ENCODE results near the gene GUCY2F.

The GUCY2F gene

DNA sequence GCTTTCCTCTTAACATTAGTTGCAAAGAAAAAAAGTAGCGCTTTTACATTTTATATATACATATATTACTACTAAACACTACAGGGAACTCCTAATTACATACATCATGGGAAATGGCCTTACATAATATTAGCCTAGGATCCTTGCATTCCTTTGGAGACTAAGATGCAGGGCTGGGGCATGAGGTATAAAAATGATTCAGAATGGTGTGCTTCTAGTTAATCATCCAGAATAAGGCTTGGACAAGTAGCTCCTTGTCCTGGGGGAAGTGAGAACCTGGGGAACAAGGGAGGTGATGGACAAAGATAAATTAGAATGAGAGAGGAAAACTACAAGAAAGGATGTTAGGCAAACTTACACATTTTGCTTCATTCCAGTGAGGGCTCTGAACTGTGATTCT is 3.0 kb upstream of the GUCY2F start:
- Histone ChIP-seq H4K20me1 (ENCODE audit: low read depth, low read length) (no peaks in the 10 kb centered on the region), H3K9me2 (replicated peaks; ENCODE audit: insufficient read depth, low read length) (no peaks in the 10 kb centered on the region), H3K4me2 (ENCODE audit: low read depth, low read length, poor library complexity, severe bottlenecking) (no peak overlapping the region), H3K79me2 (ENCODE audit: insufficient read depth, low read length) (no peaks in the 10 kb centered on the region), H3K4me3 (ENCODE audit: insufficient read depth, low read length, poor library complexity, severe bottlenecking) (no peak overlapping the region), H3F3A (ENCODE audit: insufficient read depth) (no peaks in the 10 kb centered on the region), H2AFZ (ENCODE audit: low read depth, low read length, severe bottlenecking) (no peak overlapping the region), H3K36me3 (ENCODE audit: low read length) (no peaks in the 10 kb centered on the region), H3K27me3 (ENCODE audit: low read length) (no peaks in the 10 kb centered on the region), H3K9ac (ENCODE audit: low read length) (no peak overlapping the region), H3K27ac (ENCODE audit: low read depth, low read length) (no peak overlapping the region), H3K9me3 (ENCODE audit: insufficient read depth, low read length) (no peaks in the 10 kb centered on the region)
- TF ChIP-seq, protein P1, sequence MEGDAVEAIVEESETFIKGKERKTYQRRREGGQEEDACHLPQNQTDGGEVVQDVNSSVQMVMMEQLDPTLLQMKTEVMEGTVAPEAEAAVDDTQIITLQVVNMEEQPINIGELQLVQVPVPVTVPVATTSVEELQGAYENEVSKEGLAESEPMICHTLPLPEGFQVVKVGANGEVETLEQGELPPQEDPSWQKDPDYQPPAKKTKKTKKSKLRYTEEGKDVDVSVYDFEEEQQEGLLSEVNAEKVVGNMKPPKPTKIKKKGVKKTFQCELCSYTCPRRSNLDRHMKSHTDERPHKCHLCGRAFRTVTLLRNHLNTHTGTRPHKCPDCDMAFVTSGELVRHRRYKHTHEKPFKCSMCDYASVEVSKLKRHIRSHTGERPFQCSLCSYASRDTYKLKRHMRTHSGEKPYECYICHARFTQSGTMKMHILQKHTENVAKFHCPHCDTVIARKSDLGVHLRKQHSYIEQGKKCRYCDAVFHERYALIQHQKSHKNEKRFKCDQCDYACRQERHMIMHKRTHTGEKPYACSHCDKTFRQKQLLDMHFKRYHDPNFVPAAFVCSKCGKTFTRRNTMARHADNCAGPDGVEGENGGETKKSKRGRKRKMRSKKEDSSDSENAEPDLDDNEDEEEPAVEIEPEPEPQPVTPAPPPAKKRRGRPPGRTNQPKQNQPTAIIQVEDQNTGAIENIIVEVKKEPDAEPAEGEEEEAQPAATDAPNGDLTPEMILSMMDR (IDR thresholded peaks at IDR 0.05; ENCODE audit: insufficient read depth, low read length, poor library complexity, severe bottlenecking): no peak
- TF ChIP-seq EZH2phosphoT487 (conservative IDR thresholded peaks at IDR 0.05; ENCODE audit: low read length): no peak

DNA sequence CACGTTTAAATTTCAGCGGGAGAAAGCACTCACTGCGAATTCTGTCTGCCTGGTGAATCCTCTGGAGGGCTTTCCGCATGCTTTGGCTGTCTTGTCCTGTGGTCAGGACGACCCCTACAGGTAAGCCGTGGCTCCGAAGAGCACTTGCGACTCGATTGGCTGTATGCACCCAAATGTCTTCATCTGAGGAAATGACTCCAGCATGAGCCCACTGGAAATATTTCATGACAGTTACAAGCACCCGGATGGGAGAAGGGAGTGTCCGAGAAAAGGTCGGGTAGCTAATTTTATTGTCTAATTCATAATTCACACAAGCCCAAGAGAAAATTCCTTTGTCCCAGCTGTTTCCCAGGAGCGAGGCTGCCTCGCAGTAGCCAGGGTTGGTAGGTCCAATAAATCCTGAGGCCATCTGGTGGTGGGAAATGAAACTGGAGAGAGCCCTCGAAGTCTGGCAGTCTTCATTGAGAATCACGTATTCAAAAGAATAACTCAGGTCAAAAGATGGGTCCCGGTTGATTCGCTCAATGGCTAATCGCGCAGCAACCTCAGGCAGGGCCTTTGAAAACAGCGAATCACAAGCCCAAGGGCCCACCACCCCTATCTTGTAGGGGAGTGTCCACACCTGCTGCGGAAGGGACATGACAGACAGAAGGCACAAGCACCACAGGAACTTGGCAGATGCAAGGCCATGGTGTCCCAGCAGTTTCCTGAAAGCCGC is 6.6 kb downstream of the GUCY2F start:
- Histone ChIP-seq H3K9ac (ENCODE audit: low read length) (no peak overlapping the region), H3K79me2 (ENCODE audit: insufficient read depth, low read length) (no peaks in the 10 kb centered on the region), H2AFZ (ENCODE audit: low read depth, low read length, severe bottlenecking) (no peak overlapping the region), H3K36me3 (ENCODE audit: low read length) (no peaks in the 10 kb centered on the region), H3K27me3 (ENCODE audit: low read length) (no peaks in the 10 kb centered on the region), H3K4me2 (ENCODE audit: low read depth, low read length, poor library complexity, severe bottlenecking) (no peak overlapping the region), H3K27ac (ENCODE audit: low read depth, low read length) (no peak overlapping the region), H3K9me3 (ENCODE audit: insufficient read depth, low read length) (no peaks in the 10 kb centered on the region), H3K9me2 (replicated peaks; ENCODE audit: insufficient read depth, low read length) (no peaks in the 10 kb centered on the region), H3K4me3 (ENCODE audit: insufficient read depth, low read length, poor library complexity, severe bottlenecking) (no peak overlapping the region), H3F3A (ENCODE audit: insufficient read depth) (no peaks in the 10 kb centered on the region), H4K20me1 (ENCODE audit: low read depth, low read length) (no peaks in the 10 kb centered on the region)
- no peak for TF ChIP-seq EZH2phosphoT487 (conservative IDR thresholded peaks at IDR 0.05; ENCODE audit: low read length)
- TF ChIP-seq, protein P1 (IDR thresholded peaks at IDR 0.05; ENCODE audit: insufficient read depth, low read length, poor library complexity, severe bottlenecking): no peak

DNA sequence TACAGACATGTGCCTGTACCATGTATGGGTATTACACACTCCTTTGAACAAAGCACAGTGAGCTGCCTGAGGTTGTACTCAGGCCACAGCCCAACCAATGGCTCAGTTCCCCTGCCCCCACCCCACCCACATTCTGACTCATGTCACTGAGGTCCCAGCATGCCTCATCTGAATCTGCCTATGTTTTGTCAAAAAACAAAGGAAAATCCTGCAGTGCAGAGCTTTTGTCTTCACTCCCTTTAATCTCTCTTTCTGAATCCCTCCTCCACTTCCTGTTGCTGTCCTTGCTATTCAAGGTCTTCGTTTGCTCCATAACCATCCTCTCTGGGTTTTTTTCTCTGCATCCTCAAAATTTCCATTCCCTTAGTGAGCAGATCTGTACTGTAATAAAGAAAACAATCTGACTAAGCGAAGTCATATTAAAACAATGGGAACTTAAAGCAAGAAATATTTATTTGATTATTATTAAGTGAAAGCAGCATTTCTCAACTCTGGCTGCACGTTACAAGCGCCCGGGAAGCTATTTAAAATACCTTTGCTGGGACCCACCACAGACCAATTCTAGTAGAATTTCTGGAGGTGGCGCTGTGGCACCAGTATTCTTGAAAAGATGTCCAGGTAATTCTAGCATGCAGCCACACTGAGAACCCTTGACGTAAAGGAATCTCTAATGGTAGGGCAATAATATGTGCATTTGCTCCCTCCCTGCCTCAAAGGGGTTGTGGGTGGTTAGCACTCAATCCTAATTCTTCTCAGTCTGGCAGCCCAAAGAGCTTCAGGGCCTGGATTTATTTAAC is 8.7 kb downstream of the GUCY2F start:
- TF ChIP-seq EZH2phosphoT487 (conservative IDR thresholded peaks at IDR 0.05; ENCODE audit: low read length): no peak
- TF ChIP-seq, protein P1 (IDR thresholded peaks at IDR 0.05; ENCODE audit: insufficient read depth, low read length, poor library complexity, severe bottlenecking): peak; percentile 10
- no peak overlapping the region for H3K9ac ChIP-seq (ENCODE audit: low read length)
- no peak overlapping the region for H3K27ac ChIP-seq (ENCODE audit: low read depth, low read length)
- H3K9me3 ChIP-seq (ENCODE audit: insufficient read depth, low read length): no peaks in the 10 kb centered on the region
- no peaks in the 10 kb centered on the region for H3K36me3 ChIP-seq (ENCODE audit: low read length)
- no peaks in the 10 kb centered on the region for H4K20me1 ChIP-seq (ENCODE audit: low read depth, low read length)
- H2AFZ ChIP-seq (ENCODE audit: low read depth, low read length, severe bottlenecking): no peak overlapping the region
- no peaks in the 10 kb centered on the region for H3K79me2 ChIP-seq (ENCODE audit: insufficient read depth, low read length)
- no peaks in the 10 kb centered on the region for H3F3A ChIP-seq (ENCODE audit: insufficient read depth)
- no peak overlapping the region for H3K4me3 ChIP-seq (ENCODE audit: insufficient read depth, low read length, poor library complexity, severe bottlenecking)
- no peaks in the 10 kb centered on the region for H3K27me3 ChIP-seq (ENCODE audit: low read length)
- no peak overlapping the region for H3K4me2 ChIP-seq (ENCODE audit: low read depth, low read length, poor library complexity, severe bottlenecking)
- H3K9me2 ChIP-seq (replicated peaks; ENCODE audit: insufficient read depth, low read length): no peaks in the 10 kb centered on the region
